Right renal pelvis (tissue), 4 donors: Measurements from ENCODE around the gene PTP4A2. TPM values are rescaled to one million over a fixed set of nuclear protein-coding genes. Genes with fewer than 3 reads are reported as not detected.
"Not testable (repeated sequence)": the region's sequence is repeated elsewhere in the genome, so short reads cannot be mapped to it uniquely, and the experiment has no call there.

Source experiments
- DNase-seq, 4 donors: peaks; one replicate each; pipeline ENCODE4 v3.0.0-alpha.2; 2013; ENCODE audit warnings: low read depth in 4 of 4, low spot score in 3 of 4, missing footprints in 1 of 4
- polyA plus RNA-seq, 4 donors: library from polyadenylated mRNA; unstranded; fragments of 120-200 nt; gene quantifications; one replicate each; pipeline ENCODE4 v1.2.1, GENCODE V29; 2013; ENCODE audit not compliant: insufficient read length in 4 of 4

The PTP4A2 gene
- polyA plus RNA-seq, 4 donors, result 212 to 247 (median 238) TPM

GRCh38 chr1:31951276-31951675, 13.1 kb upstream of the PTP4A2 start:
- DNase-seq, result no peak

- no peak for DNase-seq
Measured at GRCh38 chr1:31949862-31950261, 11.7 kb upstream of the PTP4A2 start.

GRCh38 chr1:31945677-31946076, 7.5 kb upstream of the PTP4A2 start:
- DNase-seq, result not testable (repeated sequence)

DNA sequence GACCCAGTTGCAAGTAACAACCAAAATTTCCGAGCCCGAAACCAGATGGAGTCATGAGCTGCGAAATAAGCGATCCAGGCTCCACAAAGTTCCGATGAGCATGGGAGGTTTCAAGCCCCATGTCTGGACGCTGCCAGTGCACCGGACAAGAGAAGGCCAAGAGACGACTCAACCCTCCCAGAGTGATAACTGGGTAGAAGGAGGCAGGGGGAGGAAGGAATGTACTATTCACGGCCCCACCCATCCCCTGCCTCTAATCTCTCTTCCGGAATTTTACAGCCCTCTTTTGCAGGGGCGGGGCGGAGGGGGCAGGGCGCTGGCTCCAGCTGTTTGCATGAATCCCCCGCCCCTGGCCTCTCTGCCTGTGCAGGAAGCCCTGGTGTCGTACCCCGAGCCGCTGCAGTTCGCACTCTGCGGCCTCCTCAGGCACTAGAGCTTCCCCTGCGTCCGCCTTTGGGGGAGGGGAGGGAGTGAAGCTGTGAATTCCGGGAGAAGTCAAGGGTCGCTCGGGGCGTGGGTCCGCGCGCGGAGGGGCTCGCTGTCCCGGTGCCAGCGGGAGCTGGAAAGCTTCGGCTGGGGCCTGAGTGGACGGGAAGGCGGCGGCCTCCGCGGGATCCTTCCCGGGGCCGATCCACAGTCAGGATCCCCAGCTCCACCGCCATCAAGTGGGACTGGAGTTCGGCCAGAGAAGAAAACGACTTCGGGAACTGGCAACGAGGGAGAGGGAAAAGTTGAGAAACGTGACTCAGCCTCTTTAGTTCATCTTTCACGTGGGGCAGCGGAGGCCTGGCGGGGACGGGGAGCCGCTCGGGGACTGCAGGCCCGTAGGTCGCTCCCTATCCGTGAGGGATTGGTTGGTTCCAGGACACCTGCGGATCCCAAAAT, 6.3 kb upstream of the PTP4A2 start:
- peak in 3 of 4 donors; percentile 60 to 71 (median 65) for DNase-seq

GRCh38 chr1:31943546-31944184, 5.5 kb upstream of the PTP4A2 start:
- DNase-seq, result no peak

- not testable (repeated sequence) for DNase-seq
Measured at GRCh38 chr1:31942061-31942460, 3.9 kb upstream of the PTP4A2 start.

DNA sequence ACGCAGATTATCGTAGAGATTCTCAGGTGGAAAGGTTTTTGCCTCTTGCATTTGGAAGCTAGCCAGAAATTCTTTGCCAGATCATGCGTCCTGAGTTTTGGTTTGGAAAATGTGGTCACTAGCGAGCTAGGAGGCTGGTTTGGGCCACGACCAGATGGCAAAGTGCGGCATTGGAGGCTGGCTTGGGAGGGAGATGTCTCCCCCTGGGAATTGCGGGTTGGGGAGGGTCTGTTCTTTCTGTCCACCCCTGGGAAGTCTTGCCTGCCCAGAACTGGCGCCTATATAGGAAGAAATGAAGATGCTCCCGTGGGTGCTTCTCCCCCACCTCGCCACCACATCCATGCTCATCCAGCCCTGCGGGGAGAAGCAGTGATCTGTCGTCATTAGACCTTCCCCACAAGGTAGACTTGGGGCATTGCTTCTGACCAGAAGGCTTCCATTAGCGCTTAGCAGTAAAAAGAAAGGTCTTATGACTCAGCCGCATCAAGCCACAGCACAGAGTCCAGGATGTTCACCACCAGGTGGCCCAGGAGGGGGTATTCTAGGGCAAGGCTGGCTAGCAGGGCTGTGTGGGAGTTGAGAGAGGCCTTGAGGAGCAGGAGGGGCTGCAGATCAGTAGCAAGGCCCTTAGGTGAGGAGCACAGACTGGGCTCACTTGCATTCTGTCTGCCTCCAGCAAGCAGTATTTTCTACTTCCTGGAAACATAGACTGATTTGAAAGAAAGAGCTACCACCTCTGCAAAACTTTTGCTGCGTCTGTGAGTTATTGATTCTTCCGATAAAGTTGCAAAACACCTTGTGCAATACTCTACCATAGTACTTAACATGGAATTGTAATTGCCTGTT, 1.5 kb upstream of the PTP4A2 start:
- DNase-seq, result no peak

- peak in 1 of 4 donors; percentile 50 for DNase-seq
Measured at GRCh38 chr1:31937300-31938183, 626 bp downstream of the PTP4A2 start.

DNA sequence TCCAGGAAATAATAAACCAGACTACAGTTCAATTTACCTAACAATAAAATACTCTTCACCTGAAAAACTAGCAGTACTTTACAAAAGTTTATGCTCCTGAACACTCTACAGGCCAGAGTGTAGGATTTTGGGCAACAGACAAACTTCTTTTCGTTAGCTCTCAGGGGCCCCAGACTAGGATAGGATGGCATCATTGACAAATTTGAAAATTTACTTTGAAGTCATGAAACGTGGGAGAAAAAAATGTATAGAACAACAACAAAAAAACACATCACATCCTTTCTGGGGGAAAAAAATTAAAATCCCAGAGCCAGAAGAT, 1.2 kb downstream of the PTP4A2 start:
- DNase-seq, result no peak

GRCh38 chr1:31936278-31936980, 1.7 kb downstream of the PTP4A2 start:
- no peak for DNase-seq

GRCh38 chr1:31934706-31935629, 3.2 kb downstream of the PTP4A2 start:
- DNase-seq, result no peak

DNA sequence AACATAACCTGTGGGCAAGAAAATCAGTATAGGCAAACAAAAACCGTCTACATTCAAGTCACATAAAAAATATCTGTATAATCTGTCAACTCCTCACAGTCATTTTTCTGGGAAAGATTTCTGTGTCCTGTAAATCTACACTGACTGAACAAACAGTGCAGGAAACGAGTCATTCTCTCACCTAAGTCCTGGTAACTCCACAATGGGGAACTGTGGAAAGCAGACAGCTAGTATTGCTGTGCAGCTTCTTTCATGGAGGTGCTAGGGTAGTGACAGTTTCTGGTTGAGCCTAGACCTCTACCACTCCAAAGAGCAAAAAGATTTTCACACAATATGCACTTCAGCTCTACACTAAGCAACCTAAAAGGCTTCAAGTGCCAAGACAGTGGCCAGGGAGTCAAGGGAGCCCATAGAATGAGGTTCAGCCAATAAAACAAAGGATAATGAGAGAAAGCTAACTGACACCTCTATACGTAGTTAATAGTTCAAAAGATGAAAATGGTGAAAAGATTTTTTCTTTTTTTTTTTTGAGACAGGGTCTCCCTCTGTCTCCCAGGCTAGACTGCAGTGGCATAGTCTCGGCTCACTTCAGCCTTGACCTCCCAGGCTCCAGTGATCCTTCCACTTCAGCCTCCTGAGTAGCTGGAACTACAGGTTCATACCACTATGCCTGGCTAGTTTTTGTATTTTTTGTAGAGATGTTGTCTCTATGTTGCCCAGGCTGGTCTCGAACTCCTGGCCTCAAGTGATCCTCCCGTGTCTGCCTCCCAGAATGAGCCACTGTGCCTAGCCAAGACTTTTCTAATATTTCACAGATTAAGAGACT, 5.5 kb downstream of the PTP4A2 start:
- DNase-seq, result no peak

- DNase-seq, result no peak
Measured at GRCh38 chr1:31931593-31932225, 6.5 kb downstream of the PTP4A2 start.

GRCh38 chr1:31930836-31931592, 7.2 kb downstream of the PTP4A2 start:
- DNase-seq, result no peak

- no peak for DNase-seq
Measured at GRCh38 chr1:31927661-31927980, 10.5 kb downstream of the PTP4A2 start.

DNA sequence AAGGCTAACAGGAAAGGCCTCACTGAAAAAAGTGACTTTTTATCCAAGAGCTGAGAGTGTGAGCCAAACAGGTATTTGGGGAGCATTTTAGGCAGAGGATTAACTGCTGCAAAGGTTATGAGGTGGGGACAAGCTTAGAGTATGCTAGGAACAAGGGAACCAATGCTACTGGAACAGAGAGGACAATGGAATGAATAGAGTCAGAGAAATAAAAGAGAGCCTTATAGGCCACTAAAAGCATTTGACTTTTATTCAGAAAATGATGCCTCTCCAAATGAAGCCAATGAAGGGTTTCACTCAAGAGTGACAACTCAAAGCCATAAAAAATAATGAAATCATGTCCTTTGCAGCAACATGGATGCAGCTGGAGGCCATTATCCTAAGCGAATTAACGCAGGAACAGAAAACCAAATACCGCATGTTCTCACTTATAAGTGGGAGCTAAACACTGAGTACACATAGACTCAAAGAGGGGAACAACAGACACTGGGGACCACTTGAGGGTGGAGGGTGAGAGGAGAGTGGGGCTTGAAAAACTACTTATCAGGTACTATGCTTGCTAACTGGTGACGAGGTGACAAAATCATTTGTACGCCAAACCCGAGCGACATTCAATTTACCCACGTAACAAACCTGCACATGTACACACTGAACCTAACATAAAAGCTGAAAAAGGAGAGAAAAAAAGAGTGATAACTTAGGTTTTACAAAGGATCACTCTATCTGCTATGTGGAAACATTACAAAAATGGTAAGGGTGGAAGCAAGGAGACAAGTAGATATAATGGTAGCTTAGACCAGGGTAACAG, 11.1 kb downstream of the PTP4A2 start:
- DNase-seq, result no peak
